AG08396 (cell line): Measurements from ENCODE around the gene AGBL2.
"Not testable (repeated sequence)": the region's sequence is repeated elsewhere in the genome, so short reads cannot be mapped to it uniquely, and the experiment has no call there.

ENCODE experiments used
- DNase-seq: peaks from one replicate; pipeline ENCODE4 v3.0.0; 2012; ENCODE audit warnings: low spot score, mixed read lengths

AGBL2 gene

GRCh38 chr11:47715082-47715669 lies at the start of gene AGBL2:
Gene AGBL2, minus strand, starts transcription at chr11:47715369. Its CDS starts 719 bp downstream, at chr11:47714650.
- peak; percentile 83 for DNase-seq

- not testable (repeated sequence) for DNase-seq
These were observed 44.1 kb upstream of the AGBL2 start for GRCh38 chr11:47759291-47759690.

GRCh38 chr11:47756208-47756607 lies 41.0 kb upstream of the AGBL2 start:
- DNase-seq = no peak

- no peak for DNase-seq
These were observed 35.6 kb upstream of the AGBL2 start for GRCh38 chr11:47750725-47751124.

- not testable (repeated sequence) for DNase-seq
These were observed 27.3 kb upstream of the AGBL2 start for GRCh38 chr11:47742494-47742893.

GRCh38 chr11:47737817-47738216 lies 22.6 kb upstream of the AGBL2 start:
- DNase-seq = not testable (repeated sequence)

- DNase-seq = no peak
These were observed 17.1 kb upstream of the AGBL2 start for GRCh38 chr11:47732271-47732670.

- DNase-seq = no peak
These were observed 16.3 kb upstream of the AGBL2 start for GRCh38 chr11:47731475-47731874.

- no peak for DNase-seq
These were observed 11.8 kb upstream of the AGBL2 start for GRCh38 chr11:47726878-47727514.

GRCh38 chr11:47726118-47726442 lies 10.9 kb upstream of the AGBL2 start:
- no peak for DNase-seq

- no peak for DNase-seq
These were observed 10.4 kb upstream of the AGBL2 start for GRCh38 chr11:47725442-47726117.

- peak; percentile 50 for DNase-seq
These were observed 9.0 kb upstream of the AGBL2 start for GRCh38 chr11:47724041-47724729.

GRCh38 chr11:47723041-47723440 lies 7.9 kb upstream of the AGBL2 start:
- DNase-seq = no peak

GRCh38 chr11:47720651-47721050 lies 5.5 kb upstream of the AGBL2 start:
- DNase-seq = no peak

- DNase-seq = no peak
These were observed 1.5 kb upstream of the AGBL2 start for GRCh38 chr11:47716692-47717091.

GRCh38 chr11:47714554-47715081 lies 551 bp downstream of the AGBL2 start:
- DNase-seq = peak; percentile 25

GRCh38 chr11:47711816-47712215 lies 3.4 kb downstream of the AGBL2 start:
- DNase-seq = no peak

GRCh38 chr11:47711225-47711624 lies 3.9 kb downstream of the AGBL2 start:
- DNase-seq = no peak

GRCh38 chr11:47707275-47707786 lies 7.8 kb downstream of the AGBL2 start:
- not testable (repeated sequence) for DNase-seq

- DNase-seq = no peak
These were observed 9.4 kb downstream of the AGBL2 start for GRCh38 chr11:47705721-47706120.

GRCh38 chr11:47691979-47692378 lies 23.2 kb downstream of the AGBL2 start:
- DNase-seq = no peak

- DNase-seq = no peak
These were observed 25.7 kb downstream of the AGBL2 start for GRCh38 chr11:47689480-47689879.
